PC-9 (cell line): ENCODE measurements around the gene ACAP3. TPM values are rescaled to one million over a fixed set of nuclear protein-coding genes. Genes with fewer than 3 reads are reported as not detected.

ENCODE experiments used
- BruUV-seq: library from RNA; stranded (reverse); fragments of 400-500 nt; replicated peaks from 2 replicates; lab custom pipeline; 2021; lab: Mats Ljungman, UMichigan
- CTCF ChIA-PET: fragments of 300-600 bp; sonication (Branson Sonifier 250); formaldehyde crosslinking; loops from one replicate; lab custom pipeline; 2022; ENCODE audit warnings: antibody characterized with exemption; lab: Charles Lee
- POLR2A ChIA-PET: fragments of 300-600 bp; sonication (Branson Sonifier 250); formaldehyde crosslinking; loops from one replicate; lab custom pipeline; 2022; ENCODE audit warnings: antibody characterized with exemption; ENCODE audit not compliant: unreplicated experiment; lab: Charles Lee
- DNase-seq, 2 experiments: peaks; one replicate each; pipeline versions ENCODE4 v3.0.0 to v3.0.0-alpha.2; 2015 to 2022; ENCODE audit warnings: mixed read lengths in 1 of 2
- H2AFZ ChIP-seq: fragments of 200-600 bp; sonication (generic); 2 replicates; pipeline ENCODE4 v1.8.1; 2017; ENCODE audit warnings: antibody characterized with exemption
- H3F3A ChIP-seq: fragments of 200-600 bp; sonication (generic); 2 replicates; pipeline ENCODE4 v1.8.1; 2017; ENCODE audit warnings: antibody characterized with exemption, mild to moderate bottlenecking, low read depth; ENCODE audit not compliant: insufficient read depth
- H3K27ac ChIP-seq: fragments of 200-600 bp; sonication (generic); 2 replicates; pipeline ENCODE4 v1.6.1; 2016; ENCODE audit warnings: mixed run types
- H3K27me3 ChIP-seq: fragments of 200-600 bp; sonication (generic); 2 replicates; pipeline ENCODE4 v1.6.1; 2016; ENCODE audit warnings: low read depth, mixed run types; ENCODE audit not compliant: insufficient read depth
- H3K36me3 ChIP-seq: fragments of 200-600 bp; sonication (generic); 2 replicates; pipeline ENCODE4 v1.6.1; 2016; ENCODE audit warnings: low read depth, mixed run types
- H3K4me1 ChIP-seq: fragments of 200-600 bp; sonication (generic); replicated peaks from 2 replicates; pipeline ENCODE4 v1.6.1; 2016; ENCODE audit warnings: mixed run types; ENCODE audit not compliant: insufficient read depth
- H3K4me2 ChIP-seq: fragments of 200-600 bp; sonication (generic); 2 replicates; pipeline ENCODE4 v1.6.1; 2017; ENCODE audit warnings: mixed run types
- H3K4me3 ChIP-seq: fragments of 200-600 bp; sonication (generic); 2 replicates; pipeline ENCODE4 v1.6.1; 2016; ENCODE audit warnings: mixed run types
- H3K79me2 ChIP-seq: fragments of 200-600 bp; sonication (generic); 2 replicates; pipeline ENCODE4 v1.6.1; 2017; ENCODE audit warnings: low read depth, mixed run types
- H3K9me2 ChIP-seq: fragments of 200-600 bp; sonication (generic); 2 replicates; pipeline ENCODE4 v1.8.1; 2017; ENCODE audit warnings: mild to moderate bottlenecking; ENCODE audit not compliant: insufficient read depth
- H3K9me3 ChIP-seq: fragments of 200-600 bp; sonication (generic); 2 replicates; pipeline ENCODE4 v1.8.1; 2016; ENCODE audit warnings: low read depth; ENCODE audit not compliant: insufficient read depth
- H4K20me1 ChIP-seq: fragments of 200-600 bp; sonication (generic); 2 replicates; pipeline ENCODE4 v1.8.1; 2017; ENCODE audit not compliant: insufficient read depth
- EZH2 ChIP-seq: fragments of 200-600 bp; sonication (generic); IDR thresholded peaks from 2 replicates; pipeline ENCODE4 v1.8.0; 2017; ENCODE audit warnings: antibody characterized with exemption, low read depth
- intact Hi-C: fragments of 100-400 bp; cut with micrococcal nuclease; formaldehyde crosslinking; loops from one replicate; pipeline ENCODE4 v1.10.0; 2022; ENCODE audit not compliant: unreplicated experiment
- total RNA-seq: library from RNA; stranded (reverse); gene quantifications from 2 replicates; pipeline ENCODE4 v1.2.3, GENCODE V29; 2021
- TF ChIP-seq, protein P1 (sequence below): fragments of 200-600 bp; sonication (generic); conservative IDR thresholded peaks from 2 replicates; pipeline ENCODE4 v1.6.1; 2017; ENCODE audit warnings: mixed run types, antibody characterized with exemption, mild to moderate bottlenecking, moderate library complexity

Gene ACAP3
- total RNA-seq, 1 experiment from 2014 or later = 54.8 TPM

DNA sequence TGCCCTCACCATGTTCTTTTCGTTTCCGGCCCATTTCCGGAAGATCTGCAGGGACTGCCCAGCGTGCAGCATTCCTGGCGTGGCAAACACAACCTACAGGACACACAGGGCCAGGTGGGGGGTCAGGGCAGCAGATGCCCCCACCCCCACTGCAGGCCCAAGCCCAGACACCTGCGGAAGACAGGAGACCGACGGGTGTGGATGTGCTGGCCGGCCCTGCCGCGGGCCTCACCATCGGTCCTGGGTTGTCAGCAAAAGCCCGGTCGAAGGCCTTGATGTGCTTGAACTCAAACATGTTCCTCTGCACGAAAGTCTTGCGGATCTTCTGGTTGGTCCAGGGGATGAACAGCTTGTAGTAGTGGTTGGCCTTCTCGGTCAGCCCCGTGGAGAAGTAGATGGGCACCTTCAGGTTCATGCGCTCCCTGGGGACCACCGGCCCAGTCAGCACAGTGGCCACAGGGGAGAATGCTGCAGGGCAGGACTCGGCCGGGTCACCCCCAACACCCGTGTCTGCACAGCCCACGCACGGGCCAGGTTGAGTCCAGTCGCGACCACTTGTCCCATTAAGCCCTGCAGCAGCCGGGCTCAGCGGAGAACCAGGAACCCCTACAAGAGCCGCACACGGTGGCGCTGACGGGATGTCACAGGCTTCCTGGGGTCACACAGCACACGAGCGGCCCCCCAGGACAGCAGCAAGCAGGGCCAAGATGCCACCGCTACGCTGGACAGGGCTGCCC, 5.9 kb upstream of the ACAP3 start:
- CTCF ChIA-PET = no interaction called here
- Histone ChIP-seq H3F3A (peaks cover 39% of the 10 kb centered on the region), H3K27me3 (no peaks in the 10 kb centered on the region), H2AFZ (no peak overlapping the region), H3K9me3 (no peaks in the 10 kb centered on the region), H3K4me2 (no peak overlapping the region), H3K27ac (no peak overlapping the region), H3K4me3 (no peak overlapping the region), H3K4me1 (peaks cover 20% of the 10 kb centered on the region), H3K36me3 (0 out of 2 replicates have a peak, but pooled peaks cover 5% of the 10 kb centered on the region), H4K20me1 (peaks cover 53% of the 10 kb centered on the region), H3K79me2 (peaks cover 36% of the 10 kb centered on the region), H3K9me2 (no peaks in the 10 kb centered on the region)
- POLR2A ChIA-PET = no interaction called here
- DNase-seq = no peak
- TF ChIP-seq EZH2 = no peak
- TF ChIP-seq, protein P1, sequence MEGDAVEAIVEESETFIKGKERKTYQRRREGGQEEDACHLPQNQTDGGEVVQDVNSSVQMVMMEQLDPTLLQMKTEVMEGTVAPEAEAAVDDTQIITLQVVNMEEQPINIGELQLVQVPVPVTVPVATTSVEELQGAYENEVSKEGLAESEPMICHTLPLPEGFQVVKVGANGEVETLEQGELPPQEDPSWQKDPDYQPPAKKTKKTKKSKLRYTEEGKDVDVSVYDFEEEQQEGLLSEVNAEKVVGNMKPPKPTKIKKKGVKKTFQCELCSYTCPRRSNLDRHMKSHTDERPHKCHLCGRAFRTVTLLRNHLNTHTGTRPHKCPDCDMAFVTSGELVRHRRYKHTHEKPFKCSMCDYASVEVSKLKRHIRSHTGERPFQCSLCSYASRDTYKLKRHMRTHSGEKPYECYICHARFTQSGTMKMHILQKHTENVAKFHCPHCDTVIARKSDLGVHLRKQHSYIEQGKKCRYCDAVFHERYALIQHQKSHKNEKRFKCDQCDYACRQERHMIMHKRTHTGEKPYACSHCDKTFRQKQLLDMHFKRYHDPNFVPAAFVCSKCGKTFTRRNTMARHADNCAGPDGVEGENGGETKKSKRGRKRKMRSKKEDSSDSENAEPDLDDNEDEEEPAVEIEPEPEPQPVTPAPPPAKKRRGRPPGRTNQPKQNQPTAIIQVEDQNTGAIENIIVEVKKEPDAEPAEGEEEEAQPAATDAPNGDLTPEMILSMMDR = no peak
- no TSS peak for BruUV-seq
- intact Hi-C loops = no loop called here

DNA sequence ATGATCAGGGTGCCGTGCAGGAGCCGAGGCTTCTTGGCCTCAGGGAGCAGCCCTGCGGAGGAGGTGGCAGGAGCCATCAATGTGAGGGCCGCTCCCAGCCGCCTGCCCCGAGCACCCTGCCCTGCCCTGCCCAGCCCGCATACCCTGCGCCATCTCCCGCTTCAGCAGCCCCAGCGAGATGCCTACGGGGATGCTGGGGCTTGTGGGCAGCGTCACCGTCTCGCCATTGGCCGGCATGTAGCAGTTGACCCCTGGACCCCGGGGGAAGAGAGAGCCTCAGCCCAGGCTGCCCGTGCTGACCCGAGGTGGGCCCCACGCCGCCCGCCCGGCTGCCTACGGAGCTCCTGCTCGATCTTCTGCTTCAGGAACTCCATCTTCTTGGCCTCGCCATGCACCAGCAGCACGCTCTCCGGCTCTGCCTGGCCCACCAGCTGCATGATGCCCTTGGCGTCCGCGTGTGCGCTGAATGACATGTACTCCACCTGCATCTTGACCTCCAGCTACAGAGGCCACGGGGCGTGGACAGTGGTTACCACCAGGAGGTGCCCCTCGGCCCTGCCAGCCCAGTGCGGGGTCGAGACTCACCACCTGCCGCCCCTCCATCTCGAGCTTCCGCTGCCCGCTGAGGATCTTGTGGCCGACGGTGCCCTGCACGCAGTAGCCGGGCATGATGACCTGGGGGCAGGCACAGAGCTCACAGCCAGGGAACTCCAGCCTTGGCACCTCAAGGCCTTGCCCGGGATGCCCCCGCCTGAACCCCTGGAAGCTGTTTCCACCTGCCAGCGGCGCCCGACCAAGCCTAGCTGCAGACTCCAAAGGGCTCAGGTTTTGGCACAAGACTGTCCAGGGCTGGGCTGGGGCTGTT, 5.0 kb upstream of the ACAP3 start:
- Histone ChIP-seq H3K4me2 (no peak overlapping the region), H3K36me3 (0 out of 2 replicates have a peak, but pooled peaks cover 5% of the 10 kb centered on the region), H3K9me3 (no peaks in the 10 kb centered on the region), H4K20me1 (peaks cover 46% of the 10 kb centered on the region), H3K27ac (no peak overlapping the region), H2AFZ (no peak overlapping the region), H3K4me1 (peaks cover 10% of the 10 kb centered on the region), H3K9me2 (no peaks in the 10 kb centered on the region), H3F3A (peaks cover 29% of the 10 kb centered on the region; the same call in 1 of the 2 replicates), H3K79me2 (peaks cover 32% of the 10 kb centered on the region), H3K27me3 (no peaks in the 10 kb centered on the region), H3K4me3 (no peak overlapping the region)
- no peak for DNase-seq
- BruUV-seq = no TSS peak
- POLR2A ChIA-PET = no interaction called here
- intact Hi-C loops = no loop called here
- TF ChIP-seq, protein P1 = no peak
- no peak for TF ChIP-seq EZH2
- CTCF ChIA-PET = no interaction called here
